ENCODE data around the gene DNAJC18. TPM values are rescaled to one million over a fixed set of nuclear protein-coding genes. Genes with fewer than 3 reads are reported as not detected.
A peak's percentile ranks its signal among the peaks of the same experiment; 100 is the strongest.

The DNAJC18 gene
- total and polyA plus RNA-seq, 8 donors = 1.1 to 5.8 (median 1.9) TPM

DNA sequence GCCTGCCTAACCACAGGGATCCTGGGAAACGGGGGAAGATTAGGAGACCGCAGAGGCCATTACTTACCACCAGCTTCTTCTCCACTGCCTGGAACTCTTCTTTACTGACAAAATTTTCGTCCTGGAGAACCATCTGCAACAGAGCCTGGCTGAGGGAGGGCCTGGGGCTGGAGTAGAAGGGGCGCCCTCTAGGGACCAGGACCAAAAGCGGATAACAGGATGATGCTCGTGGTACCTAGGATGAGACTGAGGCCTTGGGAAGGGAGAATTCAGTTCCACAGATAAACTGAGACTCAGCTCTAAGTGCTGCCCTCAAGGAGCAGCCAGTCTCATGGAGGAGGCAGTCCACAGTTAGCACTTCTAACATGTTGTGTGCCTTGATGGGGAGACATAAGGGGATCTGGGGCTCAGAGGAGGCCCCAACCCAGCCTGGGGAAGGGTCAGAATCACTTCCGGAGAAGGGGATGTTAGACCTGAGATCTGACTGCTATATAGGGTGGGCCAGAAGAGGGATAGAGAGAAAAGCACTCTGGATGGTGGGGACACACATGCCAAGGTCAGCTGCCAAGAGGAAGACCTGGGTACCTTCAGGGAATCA lies 36.7 kb downstream of the DNAJC18 start:
- Histone ChIP-seq H3K27me3 (no peaks in the 10 kb centered on the region), H3K27ac (peak overlapping the region in 1 of 4 donors; percentile 73), H3K4me3 (no peak overlapping the region), H3K4me1 (peaks cover 0 to 5% (median 0%) of the 10 kb centered on the region in 3 donors), H3K9me3 (no peaks in the 10 kb centered on the region), H3K36me3 (no peaks in the 10 kb centered on the region)
- peak in 2 of 6 donors; percentile 23 to 26 for DNase-seq
- TF ChIP-seq, protein P1, sequence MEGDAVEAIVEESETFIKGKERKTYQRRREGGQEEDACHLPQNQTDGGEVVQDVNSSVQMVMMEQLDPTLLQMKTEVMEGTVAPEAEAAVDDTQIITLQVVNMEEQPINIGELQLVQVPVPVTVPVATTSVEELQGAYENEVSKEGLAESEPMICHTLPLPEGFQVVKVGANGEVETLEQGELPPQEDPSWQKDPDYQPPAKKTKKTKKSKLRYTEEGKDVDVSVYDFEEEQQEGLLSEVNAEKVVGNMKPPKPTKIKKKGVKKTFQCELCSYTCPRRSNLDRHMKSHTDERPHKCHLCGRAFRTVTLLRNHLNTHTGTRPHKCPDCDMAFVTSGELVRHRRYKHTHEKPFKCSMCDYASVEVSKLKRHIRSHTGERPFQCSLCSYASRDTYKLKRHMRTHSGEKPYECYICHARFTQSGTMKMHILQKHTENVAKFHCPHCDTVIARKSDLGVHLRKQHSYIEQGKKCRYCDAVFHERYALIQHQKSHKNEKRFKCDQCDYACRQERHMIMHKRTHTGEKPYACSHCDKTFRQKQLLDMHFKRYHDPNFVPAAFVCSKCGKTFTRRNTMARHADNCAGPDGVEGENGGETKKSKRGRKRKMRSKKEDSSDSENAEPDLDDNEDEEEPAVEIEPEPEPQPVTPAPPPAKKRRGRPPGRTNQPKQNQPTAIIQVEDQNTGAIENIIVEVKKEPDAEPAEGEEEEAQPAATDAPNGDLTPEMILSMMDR (IDR thresholded peaks at IDR 0.05) = no peak
- WGBS, 2 donors = 70 to 77% methylated on average over 7 of the region's 7 CpGs
- ATAC-seq = no peak
- FAIRE-seq = no peak
- intact Hi-C loops (cut with DNase I) = no loop called here

DNA sequence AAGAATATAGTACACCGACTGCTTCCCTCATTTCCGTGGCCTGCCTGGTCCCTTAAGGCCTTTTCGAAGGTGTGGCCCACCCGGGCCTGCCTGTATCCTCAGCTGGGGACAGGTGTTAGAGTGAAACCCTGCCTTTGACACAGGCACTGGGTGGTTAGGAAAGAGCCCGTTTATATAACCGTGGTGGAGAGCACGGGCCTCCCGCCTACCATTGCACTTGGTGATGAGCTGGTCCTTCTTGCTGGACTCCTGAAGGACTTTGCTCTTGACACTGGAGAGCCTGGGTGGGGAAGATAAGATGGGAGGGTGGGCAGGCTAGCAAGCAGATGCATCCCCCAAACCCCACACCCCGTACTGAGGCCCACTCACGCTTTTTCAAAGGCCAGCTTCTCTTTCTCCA lies 37.8 kb downstream of the DNAJC18 start:
- peak in 1 of 6 donors; percentile 35 for DNase-seq
- Histone ChIP-seq H3K27me3 (no peaks in the 10 kb centered on the region), H3K4me3 (no peak overlapping the region), H3K9me3 (no peaks in the 10 kb centered on the region), H3K36me3 (no peaks in the 10 kb centered on the region), H3K4me1 (peaks cover 0 to 5% (median 0%) of the 10 kb centered on the region in 3 donors), H3K27ac (no peak overlapping the region)
- intact Hi-C loops (cut with DNase I) = no loop called here
- TF ChIP-seq, protein P1 (IDR thresholded peaks at IDR 0.05) = no peak
- WGBS, 2 donors = 91 to 94% methylated on average over 10 of the region's 10 CpGs
- no peak for FAIRE-seq
- no peak for ATAC-seq

DNA sequence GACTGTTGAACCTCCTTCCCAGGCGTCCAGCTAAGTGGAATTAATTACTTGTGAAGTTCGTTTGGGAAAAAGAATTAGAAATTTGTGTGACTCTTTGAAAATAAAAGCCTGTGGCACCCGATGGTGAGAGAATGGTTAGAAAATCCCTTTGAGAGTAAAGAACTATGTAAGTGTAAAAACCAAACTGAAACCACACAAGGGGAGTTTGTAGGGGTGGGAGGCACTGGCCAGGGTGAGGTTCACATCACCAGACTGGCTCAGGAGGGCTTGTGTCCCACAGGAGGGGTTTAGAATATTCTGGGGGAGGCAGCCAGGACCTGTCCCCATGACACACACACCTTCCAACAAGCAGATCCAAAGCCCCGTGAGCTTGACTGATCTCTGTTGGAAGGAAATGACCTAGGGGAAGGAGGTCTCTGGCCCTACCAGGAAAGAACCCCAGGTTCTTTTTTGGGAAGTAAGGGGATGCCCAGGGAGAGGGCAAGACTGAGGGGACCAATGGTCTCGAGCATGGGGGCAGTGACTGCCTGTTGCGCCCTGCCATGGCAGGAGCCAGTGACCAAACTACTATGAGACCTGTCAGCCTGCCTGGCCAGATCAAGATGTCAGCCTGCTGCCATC lies 39.7 kb downstream of the DNAJC18 start:
- DNase-seq (peak in 1 of 6 donors; percentile 8), FAIRE-seq (no peak), ATAC-seq (no peak)
- no peak overlapping the region for H3K4me3 ChIP-seq
- peaks cover 0 to 6% (median 0%) of the 10 kb centered on the region in 3 donors for H3K4me1 ChIP-seq
- H3K36me3 ChIP-seq = no peaks in the 10 kb centered on the region
- 74 to 84% methylated on average over 6 of the region's 6 CpGs for WGBS, 2 donors
- no peak overlapping the region for H3K27ac ChIP-seq
- H3K27me3 ChIP-seq = peaks cover 0 to 5% (median 0%) of the 10 kb centered on the region in 4 donors
- H3K9me3 ChIP-seq = no peaks in the 10 kb centered on the region
- intact Hi-C loops (cut with DNase I) = no loop called here
- TF ChIP-seq, protein P1 (IDR thresholded peaks at IDR 0.05) = no peak

DNA sequence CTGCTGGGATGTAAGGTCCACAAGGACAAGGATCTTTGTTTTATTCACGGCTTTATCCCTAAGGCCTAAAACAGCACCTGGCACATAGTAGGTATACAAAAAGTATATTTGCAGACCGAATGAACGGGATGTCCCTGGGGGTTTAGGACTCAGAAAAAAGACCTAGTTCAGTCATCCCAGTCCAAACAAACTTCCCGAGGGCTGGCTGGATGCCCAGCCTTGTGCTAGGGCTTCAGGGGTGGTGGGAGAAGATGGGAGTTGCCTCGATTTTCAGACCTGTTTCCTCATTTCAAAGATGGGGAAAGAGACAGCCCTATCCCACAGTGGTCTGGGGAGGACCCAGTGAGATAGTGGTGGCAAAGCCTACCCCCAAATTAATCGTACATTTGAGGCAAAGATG lies 41.4 kb downstream of the DNAJC18 start:
- intact Hi-C loops (cut with DNase I) = no loop called here

More for the DNA sequence above, 41.4 kb downstream of the DNAJC18 start:
- 38 to 40% methylated on average over 6 of the region's 6 CpGs for WGBS, 2 donors
- ATAC-seq (no peak), FAIRE-seq (no peak), DNase-seq (peak in 2 of 6 donors; percentile 6 to 28)
- Histone ChIP-seq H3K4me3 (no peak overlapping the region), H3K27me3 (peaks cover 0 to 6% (median 2%) of the 10 kb centered on the region in 4 donors), H3K27ac (no peak overlapping the region), H3K9me3 (no peaks in the 10 kb centered on the region), H3K4me1 (peaks cover 0 to 6% (median 0%) of the 10 kb centered on the region in 3 donors), H3K36me3 (no peaks in the 10 kb centered on the region)
- TF ChIP-seq, protein P1 (IDR thresholded peaks at IDR 0.05) = no peak
